Fibroblast of peridontal ligament (primary cell): Measurements from ENCODE around the gene UBE2E2.

Experiments
- DNase-seq: peaks from one replicate; pipeline ENCODE4 v3.0.0-alpha.2; 2010; ENCODE audit errors: extremely low read depth

The UBE2E2 gene

DNA sequence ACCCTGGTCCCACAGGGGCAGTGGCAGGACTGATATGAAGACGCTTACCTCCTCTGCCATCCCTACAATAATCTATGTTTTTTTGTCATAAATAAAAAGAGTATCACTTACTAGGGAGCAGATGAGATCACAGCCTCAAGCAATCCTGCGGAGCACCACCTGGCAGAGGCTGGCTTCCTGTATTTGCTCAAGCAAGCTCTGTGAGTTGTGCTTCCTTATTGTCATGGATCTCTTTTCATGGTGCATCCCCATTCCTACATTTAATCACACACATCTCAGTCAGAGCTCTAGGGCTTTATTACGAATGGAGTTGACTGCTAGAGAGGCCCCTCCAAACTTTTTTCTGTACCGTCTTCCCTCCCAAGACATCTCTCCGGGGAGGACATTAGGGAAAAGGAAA is 186.0 kb downstream of the UBE2E2 start:
- DNase-seq, result no peak

DNA sequence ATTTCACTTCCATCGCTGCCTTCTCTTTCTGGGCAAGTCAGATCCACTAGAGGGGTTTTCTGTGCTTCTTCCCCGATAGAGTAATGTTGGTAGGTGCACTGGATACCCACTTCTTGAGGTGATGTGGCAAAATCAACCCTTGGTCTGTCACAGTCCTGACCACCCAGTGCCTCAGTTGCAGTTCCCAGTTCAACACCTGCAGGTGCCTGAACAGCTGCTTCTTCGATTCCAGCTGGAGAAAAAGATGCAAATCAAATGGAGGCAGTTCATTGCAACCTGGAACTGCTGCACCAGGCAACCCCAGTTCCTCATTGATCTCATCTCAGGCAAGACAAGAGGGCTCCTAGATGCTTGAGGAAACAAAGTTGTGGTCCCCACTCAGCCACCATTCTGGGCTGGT is 186.6 kb downstream of the UBE2E2 start:
- DNase-seq, result no peak

DNA sequence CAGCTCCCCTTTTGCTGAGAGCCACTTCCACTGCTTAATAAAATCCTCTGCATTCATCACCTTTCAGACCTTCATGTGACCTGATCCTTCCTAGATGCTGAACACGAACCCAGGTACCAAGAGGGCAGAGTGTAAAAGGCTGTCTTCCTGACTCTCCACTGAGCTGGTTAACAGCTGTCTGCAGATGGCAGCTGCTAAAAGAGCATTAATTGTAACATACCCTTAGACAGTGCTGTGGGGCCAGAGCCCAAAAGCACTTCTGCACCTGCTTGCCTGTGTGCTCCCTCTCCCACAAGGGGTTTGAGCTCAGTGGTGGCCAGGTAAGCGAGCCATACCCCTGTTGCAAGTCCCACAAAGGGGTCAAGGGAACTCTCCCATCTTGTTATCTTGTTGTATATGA is 187.3 kb downstream of the UBE2E2 start:
- DNase-seq, result no peak

DNA sequence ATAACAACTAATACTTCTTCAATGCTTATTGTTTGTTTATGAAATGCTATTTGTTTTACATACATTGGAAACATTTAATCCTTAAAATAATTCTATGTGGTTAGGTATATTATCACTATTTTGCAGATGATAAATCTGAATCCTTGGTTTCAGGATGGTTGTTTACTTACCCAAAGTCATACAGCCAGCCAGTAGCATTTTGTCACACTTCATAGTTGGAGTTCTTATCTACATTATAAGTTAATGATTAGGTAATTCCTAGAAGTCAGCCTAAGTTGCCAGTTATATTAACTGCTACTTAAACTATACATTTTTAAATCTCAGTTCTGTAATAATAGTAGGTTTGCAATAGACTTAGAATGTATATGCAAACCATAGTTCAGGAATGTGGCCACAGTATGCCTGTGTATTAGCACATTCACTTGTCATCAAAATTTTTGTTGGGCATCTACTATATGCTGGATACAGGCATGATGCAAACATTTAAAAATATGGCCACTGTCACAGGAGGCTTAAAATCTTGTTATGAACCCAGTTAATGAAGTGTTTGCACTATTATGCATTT is 187.9 kb downstream of the UBE2E2 start:
- no peak for DNase-seq

DNA sequence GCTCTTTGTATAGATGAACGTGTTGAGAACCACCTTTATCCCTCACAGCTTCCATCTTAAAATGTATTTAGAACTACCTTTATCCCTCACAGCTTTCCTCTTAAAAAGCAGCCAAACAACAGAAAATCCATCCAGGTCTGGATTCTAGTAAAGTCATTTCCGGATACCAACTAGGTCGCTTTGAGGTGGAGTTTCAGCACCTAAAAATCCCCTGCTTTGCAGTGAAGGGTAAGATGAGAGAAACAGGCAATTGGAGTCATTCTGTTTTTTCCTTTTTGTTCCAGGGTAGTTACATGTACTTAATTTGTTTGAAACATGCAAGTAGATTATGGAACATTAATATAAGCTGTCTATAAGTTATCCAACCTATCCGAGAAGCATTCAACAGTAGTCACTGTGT is 192.0 kb downstream of the UBE2E2 start:
- DNase-seq, result no peak

DNA sequence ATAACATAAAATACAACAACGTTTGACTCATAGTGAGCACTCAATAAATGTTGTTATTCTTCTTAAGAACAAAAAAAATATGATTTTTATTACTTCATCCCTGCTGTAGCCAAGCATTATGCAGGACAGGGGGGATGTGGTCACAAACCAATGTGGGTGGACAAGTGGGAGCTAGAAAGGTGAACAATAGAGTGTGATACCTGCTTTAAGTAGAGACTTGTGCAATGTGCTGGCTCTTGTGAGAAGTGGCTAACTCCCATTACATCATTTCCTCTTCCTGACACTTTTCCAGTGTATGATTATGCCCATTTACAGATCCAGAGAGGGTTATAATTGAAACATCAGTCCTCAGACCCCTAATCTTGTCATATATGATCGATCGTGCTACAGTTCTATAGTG is 193.6 kb downstream of the UBE2E2 start:
- no peak for DNase-seq

DNA sequence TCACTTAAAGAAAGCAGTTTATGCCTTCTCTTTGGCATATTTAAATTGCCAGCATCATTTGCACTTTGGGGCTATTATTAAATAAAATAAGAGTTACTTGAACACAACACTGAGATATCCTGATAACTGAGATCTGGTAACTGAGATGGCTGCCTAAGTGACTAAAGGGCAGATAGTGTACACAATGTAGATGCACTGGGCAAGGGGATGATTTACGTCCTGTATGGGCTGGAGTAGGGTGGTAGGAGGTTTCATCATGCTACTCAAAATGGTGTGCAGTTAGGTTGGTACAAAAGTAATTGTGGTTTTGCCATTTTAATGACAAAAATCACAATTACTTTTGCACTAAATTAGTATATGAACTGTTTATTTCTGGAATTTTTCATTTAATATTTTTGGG is 196.1 kb downstream of the UBE2E2 start:
- no peak for DNase-seq

DNA sequence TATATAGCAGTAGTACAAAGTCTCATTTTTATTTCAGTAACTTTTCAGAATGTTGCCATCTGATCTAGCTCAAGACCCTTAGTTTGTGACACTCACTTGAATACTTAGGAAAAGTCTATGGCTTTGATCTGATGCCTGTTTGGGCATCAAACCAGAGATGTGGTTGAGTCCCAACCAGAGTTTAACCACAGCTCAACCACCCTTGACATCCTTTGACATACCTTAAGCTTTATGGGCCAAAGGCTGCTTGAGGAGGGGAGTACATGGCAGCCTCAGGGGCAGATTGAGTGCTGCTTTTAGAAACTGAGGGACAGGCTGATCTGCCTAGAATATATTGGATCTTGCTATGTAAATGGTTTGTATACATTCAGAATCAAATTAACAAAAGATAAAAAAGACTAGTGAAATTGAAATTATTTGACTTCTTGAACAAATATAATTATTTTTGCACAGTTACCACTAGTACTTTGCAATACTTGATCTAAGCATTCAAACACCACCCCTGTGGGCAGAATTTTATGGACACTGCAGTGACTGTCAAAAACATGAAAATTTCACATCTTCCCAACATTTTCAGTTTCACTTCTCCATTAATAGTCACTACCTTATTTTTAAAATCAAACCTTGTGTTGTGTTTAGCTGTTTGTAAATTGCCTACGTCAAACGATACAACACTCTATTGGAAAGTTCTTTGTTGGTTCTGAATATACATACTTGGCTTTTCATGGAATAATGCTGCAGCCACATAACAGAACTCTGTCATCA is 199.8 kb downstream of the UBE2E2 start:
- no peak for DNase-seq

DNA sequence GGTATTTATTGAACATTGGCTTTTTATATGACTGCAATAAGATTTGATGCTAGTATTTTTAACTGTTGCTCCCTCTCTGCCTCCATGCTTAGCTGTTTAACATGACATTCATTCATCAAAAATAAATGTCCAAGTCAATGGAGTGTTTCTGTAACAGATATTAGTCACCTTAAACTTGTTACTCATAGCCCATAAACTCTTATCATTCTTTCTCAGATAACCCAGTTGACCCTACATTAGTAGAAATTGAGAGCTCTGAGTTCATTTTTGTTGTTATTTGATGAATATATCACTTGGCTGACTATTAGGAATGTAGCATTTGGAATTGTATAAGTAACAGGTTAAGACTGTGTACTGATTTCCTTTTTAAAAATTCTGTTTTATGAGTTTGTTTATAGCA is 201.1 kb downstream of the UBE2E2 start:
- DNase-seq, result no peak

DNA sequence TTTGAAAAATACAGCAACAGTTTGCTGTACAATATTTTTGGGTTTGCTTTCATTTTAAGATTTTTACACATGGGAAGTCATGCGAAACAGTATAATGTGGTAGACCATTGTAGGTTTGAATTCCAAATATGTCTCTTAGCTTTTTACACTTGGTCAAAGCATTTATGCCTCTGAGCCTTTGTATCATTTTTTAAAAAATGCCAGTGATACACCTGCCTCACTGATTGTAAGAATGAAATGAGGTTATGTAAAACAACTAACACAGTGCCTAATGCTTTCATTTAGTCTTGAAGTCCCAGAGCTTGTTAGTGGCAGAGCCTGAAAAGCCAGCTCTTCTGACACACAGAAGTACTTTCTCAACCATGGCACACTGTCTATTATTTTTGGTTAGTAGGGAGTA is 202.0 kb downstream of the UBE2E2 start:
- DNase-seq, result no peak

DNA sequence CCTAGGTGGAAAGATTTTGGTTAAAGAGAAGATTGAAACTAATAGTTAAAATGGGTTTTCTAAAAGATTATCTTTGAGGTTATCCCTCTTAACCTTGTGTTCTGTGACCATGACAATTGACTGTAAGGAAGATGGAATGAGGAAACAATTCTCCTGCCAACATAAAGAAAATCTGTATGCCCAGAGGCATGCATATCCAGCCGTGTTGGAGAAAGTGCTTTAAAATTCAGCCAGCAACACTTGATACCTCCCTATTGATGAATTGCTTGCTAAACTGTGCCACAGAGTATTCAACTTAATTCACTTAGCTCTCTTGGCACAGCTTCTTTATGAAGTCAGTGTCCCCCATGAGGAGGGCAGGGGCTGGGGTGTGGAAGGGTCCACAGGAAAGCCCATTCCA is 203.5 kb downstream of the UBE2E2 start:
- DNase-seq, result peak; percentile 14

DNA sequence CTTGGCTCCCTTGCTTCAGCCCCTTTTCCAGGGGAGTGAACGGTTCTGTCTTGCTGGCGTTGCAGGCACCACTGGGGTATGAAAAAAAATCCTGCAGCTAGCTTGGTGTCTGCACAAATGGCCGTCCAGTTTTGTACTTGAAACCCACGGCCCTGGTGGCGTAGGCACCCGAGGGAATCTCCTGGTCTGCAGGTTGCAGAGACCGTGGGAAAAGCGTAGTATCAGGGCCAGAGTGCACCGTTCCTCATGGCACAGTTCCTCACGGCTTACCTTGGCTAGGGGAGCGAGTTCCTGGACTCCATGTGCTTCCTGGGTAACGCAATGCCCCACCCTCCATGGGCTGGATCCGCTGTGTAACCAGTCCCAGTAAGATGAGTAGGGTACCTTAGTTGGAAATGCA is 214.9 kb downstream of the UBE2E2 start:
- no peak for DNase-seq

DNA sequence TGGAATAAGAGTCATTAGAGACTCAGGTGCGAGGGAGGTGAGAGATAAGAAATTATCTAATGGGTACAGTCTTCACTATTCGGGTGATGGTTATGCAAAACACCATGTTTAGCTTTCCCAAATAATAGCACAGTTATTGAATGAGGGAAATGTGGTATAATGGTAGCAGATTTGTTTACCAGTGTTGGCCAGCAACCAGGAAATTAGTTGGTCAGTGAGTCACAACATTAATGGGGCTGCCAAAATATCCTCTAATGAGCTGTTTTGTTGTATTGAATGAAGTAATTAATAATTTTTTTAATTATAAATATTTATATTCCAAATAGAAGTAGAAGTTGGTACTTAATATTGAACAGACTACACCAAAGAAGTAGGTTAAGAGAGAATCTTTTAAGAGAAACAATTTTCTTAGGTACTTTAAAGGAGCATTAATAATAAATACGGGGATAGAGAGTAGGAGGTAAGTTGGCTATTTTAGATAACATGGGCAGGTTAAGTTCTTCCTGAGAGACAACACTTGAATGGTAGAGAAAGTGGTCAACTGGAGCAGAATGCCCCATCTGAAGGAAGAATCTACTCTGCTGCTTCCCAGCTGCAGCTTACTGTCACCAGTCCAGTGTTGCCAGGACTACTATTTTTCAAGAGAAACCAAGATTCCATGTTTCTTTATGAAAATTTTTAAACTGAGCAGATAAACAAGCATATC is 218.8 kb downstream of the UBE2E2 start:
- DNase-seq, result no peak

DNA sequence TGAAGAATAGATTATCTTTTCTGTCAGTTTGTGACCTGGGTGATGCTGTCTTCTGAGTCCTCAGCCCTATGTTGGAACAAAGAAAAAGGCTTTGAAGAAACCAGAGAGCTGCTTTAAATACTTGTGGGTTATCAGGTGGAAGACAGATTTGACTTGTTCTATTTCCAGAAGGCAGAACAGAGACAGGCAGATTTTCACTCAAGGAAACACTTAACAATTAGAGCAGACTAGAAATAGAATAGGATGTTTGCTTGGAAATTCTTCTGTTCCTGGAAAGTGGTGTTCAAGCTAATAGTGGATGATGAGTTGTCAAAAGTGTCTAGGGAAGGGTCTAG is 219.4 kb downstream of the UBE2E2 start:
- DNase-seq, result no peak

DNA sequence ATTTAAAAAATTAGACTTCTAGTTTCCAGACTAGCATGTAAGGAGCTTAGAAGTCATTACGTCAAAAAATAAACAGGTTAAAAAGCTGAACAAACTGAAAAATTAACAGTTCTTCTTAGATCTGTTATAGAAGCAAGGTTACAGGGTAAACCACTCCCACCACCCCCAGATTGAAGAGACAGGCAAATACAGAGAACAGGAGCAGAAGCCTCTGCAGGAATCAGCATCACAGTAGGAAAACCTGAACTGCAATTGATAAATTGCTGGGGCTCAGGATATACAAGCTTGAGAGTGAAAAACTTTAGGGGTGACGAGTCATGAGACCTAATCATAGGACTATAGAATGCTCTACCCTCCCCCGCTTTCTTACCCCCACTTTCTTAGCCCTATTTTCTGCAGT is 222.3 kb downstream of the UBE2E2 start:
- no peak for DNase-seq

DNA sequence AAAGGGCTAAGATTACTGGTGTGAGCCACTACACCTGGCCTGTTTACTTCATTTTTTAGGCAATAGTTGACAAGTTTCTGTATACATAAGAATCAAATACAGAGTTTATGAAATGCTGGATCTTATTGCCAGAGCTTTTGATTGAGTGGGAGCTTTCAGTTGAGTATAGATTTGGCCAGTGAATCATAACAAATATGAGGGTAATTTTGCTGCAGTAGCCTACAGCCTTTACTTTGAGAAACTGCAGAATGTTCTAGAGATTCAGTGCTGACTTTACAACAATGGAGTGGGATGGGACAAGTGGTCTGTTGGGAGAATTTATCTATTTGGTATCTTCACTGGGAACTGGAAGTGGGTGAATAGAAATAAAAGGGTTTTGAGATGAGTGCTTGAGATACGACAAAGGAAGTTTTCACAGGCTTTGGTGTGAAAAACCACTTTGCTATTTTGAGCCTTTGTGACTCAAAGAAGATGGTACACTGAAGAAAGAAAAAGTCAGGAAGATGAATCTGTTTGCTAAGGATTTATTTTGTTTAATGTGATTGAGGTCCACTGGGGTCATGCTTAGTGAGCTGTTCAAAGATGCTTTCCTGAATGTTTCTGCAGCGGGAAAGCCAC is 227.8 kb downstream of the UBE2E2 start:
- no peak for DNase-seq

DNA sequence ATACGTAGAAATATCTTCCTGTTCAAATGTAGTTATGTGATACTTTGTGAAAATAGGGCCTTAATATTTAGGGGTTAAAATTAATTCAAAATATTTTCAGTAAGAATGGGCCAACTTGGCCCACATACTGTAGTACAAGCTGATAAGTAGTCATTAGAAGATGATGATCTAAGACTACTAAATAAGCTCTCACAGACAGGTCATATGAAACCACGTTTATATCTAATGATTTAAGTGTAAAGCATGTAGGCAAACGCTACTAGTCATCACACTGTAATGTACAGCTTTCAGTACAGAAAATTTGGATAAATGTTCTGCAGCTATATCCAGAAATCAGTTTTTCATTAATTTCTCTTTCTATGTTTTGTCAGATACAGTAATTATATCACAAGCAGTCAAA is 228.6 kb downstream of the UBE2E2 start:
- DNase-seq, result no peak

DNA sequence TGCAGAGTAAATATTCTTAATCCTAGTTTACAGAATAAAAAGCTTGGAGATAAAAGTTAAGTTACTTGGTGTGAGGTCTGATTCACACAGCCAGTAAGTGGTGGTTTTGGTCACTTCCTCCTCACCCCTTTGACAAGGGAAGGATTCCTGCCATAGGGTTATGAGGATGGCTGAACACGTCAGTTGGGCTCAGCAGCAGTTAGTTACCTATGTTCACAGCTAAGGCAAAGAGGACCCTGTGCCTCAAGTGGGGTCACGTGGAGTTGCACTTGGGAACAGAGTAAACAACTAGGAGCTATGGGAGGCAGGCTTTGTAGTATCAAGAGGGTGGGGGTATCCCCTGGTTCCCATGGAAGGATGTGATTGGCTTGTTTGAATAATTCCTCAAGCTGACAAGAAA is 232.2 kb downstream of the UBE2E2 start:
- DNase-seq, result no peak

DNA sequence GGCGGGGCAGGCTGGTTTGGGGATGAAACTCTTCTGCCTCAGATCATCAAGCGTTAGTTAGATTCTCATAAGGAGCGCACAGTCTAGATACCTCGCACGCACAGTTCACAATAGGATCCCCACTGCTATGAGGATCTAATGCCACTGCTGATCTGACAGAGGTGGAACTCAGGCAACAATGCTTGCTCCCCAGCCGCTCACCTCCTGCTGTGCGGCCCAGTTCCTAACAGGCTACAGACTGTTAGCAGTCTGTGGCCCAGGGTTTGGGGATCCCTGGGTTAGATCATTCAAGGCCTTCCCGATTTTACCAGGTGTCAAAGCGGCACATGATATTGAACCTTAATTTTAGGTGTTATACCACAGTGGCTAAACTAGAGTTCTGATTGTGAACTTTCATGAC is 232.8 kb downstream of the UBE2E2 start:
- DNase-seq, result no peak

DNA sequence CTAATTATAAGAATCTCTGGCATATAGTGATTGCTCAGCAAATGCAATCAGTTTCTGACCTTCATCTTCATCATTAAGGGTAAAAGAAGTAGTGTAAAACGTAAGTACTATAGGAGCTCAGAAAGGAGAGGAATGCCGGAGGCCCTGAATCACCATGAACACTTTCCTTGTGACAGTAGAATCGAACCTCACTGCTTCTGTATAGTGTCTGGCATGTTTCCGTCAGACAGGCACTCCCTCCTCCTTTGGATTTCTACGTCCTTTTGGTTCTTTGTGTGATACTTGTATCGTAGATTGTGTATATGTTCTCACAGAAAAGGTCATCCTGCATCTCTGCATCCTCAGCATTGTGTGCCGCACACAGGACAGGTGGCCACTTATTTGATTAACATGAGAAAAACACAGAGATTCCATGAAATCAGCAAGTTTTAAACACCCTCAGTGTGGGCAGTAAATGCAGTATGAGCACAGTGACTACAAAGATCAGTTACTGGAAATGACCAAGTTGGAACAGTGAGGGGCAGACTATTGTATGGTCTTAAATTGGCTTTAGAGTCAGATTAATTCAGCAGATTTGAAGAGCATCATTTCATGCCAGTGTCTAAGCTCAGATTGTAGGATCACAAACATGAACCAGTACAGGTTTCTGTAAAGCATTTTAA is 234.5 kb downstream of the UBE2E2 start:
- DNase-seq, result no peak

DNA sequence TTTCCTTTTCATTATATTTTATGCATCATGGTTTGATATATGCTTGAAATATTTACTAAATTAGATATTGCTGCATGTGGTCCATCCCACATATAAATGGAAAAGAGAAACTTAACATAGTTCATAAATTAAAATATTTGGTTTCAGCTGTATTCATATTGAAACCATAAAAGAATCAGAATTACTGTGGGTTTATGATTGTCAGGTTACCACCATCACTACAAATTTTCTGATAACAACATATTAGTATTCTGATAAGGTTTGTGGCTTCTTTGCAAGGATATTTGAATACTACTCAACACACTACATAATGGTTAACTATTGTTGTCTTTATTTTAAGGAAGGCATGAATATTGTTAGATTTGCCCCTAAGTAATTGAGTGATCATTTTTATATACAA is 235.5 kb downstream of the UBE2E2 start:
- DNase-seq, result no peak

DNA sequence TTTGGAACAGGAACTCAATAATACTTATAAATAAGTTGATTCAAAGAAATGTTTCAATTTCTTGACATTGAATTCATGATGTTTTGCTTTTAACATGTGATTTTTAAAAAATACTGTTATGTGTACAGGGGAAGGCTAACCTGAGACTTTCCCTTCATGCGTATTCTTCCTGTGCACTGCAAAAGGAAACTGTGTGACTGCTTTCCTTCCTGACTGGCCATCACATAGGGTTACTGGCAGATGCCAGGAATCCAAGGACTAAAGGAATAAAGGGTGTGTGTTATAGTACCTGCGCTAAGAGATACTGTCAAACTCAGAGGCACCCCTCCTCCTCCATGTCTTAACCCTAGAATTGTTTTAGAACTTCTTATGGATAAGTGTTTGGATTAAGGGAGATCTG is 236.0 kb downstream of the UBE2E2 start:
- no peak for DNase-seq
